ENCODE data around the gene RPH3AL. TPM values are rescaled to one million over a fixed set of nuclear protein-coding genes. Genes with fewer than 3 reads are reported as not detected.
"Not testable (repeated sequence)": the region's sequence is repeated elsewhere in the genome, so short reads cannot be mapped to it uniquely, and the experiment has no call there.

The RPH3AL gene
- total RNA-seq, 1 donor from 2014 or later, result 45.6 TPM

DNA sequence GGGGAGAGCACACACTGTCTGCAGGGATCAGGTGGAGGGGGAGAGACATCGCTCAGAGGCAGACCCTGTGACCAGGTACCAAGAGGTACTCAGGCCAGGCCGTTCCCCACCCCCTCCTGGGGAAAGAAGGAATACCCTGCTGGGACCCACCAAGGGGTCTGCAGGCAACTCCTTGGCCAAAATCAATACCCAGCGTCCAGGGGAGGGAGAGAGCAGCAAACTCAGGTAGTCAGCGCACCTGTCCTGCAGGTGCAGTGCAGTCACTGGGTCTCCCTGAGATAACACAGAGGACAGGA is 113.7 kb downstream of the RPH3AL start:
- DNase-seq (ENCODE audit: low spot score), result no peak

DNA sequence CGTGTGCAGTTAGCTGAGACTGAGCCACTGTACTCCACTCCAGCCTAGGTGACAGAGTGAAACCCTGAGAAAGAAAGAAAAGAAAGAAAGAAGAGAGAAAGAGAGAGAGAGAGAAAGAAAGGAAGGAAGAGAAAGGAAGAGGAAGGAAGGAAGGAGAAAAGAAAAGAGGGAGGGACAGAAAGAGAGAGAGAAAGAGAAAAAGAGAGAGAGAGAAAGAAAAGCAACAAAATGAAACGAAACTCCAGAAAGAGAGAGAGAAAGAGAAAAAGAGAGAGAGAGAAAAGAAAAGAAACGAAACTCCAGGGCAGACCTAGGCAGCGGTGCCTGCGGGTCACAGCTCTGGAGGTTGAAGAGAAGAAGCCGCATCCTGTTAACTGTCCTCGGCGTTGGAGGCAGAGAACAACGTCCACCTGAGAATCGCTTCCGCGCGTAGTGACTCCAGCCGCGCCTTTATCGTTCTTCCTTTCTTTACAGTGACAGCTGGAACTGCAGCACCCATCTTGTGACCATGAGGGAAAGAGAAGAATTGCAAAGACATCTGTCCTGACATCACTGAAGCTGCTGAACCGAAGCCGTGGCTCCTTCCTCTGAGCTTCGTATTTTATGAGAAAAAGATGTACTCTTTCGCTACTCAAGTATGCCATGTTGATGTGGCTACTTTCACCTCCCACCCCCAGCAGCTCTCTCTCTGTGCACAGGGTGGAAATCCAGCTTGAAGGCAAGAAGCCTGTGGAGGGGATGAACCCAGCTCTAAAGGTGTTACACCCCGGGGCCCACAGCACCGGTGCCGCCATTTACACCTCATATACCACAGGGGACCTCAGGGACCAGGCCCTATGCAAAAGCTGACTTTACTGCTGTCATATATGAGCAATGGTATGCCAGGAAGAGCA is 114.3 kb downstream of the RPH3AL start:
- peak; percentile 32 for DNase-seq (ENCODE audit: low spot score)

DNA sequence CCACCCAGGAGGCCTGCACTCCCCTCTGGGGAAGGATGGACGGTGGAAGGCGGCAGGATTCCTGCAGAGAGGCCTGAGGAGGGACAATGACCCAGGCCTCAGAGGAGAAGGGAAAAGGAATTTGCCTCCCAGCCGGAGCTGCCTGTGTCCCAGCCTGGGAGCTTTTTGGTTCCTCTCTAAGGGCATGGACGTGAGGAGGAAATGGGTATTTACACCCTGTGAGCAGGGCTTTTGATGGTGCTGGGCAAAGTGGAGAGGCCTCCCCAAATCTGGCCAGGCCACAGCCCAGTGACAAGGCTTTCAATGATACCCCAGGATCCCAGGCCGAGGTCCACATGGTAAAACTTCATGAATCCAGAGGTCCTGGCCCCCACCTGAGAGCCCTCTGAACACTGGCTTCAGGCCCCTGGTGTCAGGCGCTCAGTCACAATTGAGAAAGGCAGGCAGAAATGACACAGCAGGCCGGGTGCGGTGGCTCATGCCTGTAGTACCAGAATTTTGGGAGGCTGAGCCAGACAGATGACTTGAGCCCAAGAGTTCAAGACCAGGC is 115.1 kb downstream of the RPH3AL start:
- peak; percentile 18 for DNase-seq (ENCODE audit: low spot score)

DNA sequence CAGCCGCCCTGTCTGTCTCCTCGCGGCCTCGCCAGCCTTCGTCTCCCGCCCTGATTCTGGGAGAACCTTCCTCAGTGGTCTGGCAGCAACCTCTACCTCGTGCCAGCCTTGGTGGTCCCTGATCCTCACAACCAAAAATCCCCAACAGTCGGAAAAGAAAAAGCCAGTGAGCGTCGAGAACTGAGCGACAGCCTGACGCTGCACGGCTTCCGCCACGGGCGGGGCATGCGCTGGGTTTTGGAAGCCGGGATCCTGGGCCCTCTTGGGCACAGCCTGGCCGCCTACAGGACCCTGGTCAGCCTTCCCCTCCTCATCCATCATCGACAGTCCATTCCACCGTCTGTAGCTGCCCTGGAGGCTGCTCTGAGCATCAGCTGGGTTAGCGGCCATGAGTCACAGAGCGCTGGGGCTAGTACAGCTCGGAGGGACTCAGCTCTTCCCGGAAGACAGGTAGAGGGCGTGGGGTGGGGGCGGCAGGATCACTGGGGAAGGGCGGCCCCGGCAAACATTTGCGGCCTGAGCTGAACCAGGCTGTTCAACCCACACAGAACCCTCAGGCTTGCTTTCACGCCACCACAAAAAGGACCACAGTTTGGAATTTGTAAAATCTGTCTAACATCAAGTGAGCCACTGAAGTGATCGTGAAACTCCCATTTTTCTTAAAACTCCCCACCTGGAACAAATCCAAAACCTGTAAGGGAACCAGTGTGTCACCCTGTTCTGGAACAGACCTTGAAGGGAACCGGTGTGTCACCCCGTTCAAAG is 115.8 kb downstream of the RPH3AL start:
- DNase-seq (ENCODE audit: low spot score), result no peak

DNA sequence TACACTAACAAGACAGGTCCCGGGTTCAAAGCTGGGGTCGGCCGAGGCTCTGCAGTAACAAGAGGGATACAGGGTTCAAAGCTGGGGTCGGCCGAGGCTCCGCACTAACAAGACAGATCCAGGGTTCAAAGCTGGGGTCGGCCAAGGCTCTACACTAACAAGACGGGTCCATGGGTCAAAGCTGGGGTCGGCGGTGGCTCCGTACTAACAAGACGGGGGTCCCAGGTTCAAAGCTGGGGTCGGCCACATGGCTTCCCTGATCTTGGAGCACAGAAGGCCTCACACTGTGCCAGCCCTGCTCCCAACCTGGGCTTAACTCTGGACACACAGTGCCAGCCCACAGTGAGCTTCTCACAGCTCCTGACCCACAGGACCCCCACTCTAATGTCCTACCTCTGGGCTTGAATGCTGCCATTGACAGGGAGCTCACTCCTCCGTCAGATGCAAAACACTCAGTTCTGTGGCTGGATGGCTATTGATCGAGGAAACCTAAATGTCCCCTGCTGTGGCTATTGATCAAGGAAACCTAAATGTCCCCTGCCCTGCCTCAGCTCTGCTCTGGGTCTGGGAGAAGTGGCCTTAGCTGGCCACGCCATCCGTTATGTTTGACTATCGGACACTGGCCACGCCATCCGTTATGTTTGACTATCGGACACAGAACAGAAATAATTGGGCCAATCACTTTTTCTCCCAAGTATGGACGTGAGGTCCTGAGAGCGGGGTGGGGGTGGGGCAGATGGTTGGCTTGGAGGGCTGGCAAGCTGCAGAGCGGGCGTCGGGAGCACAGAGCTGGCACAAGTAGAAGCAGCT is 116.6 kb downstream of the RPH3AL start:
- no peak for DNase-seq (ENCODE audit: low spot score)

DNA sequence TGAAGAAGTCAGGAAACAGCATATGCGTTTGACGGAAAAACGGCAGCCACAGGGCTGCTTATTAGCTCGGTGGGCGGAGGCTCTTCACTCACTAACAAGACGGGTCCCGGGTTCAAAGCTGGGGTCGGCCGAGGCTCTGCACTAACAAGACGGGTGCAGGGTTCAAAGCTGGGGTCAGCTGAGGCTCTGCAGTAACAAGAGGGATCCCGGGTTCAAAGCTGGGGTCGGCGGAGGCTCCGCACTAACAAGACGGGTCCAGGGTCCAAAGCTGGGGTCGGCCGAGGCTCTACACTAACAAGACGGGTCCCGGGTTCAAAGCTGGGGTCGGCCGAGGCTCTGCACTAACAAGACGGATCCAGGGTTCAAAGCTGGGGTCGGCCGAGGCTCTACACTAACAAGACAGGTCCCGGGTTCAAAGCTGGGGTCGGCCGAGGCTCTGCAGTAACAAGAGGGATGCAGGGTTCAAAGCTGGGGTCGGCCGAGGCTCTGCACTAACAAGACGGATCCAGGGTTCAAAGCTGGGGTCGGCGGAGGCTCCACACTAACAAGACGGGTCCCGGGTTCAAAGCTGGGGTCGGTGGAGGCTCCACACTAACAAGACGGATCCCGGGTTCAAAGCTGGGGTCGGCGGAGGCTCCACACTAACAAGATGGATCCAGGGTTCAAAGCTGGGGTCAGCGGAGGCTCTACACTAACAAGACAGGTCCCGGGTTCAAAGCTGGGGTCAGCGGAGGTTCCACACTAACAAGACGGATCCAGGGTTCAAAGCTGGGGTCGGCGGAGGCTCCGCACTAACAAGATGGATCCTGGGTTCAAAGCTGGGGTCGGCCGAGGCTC is 117.4 kb downstream of the RPH3AL start:
- DNase-seq (ENCODE audit: low spot score), result not testable (repeated sequence)

DNA sequence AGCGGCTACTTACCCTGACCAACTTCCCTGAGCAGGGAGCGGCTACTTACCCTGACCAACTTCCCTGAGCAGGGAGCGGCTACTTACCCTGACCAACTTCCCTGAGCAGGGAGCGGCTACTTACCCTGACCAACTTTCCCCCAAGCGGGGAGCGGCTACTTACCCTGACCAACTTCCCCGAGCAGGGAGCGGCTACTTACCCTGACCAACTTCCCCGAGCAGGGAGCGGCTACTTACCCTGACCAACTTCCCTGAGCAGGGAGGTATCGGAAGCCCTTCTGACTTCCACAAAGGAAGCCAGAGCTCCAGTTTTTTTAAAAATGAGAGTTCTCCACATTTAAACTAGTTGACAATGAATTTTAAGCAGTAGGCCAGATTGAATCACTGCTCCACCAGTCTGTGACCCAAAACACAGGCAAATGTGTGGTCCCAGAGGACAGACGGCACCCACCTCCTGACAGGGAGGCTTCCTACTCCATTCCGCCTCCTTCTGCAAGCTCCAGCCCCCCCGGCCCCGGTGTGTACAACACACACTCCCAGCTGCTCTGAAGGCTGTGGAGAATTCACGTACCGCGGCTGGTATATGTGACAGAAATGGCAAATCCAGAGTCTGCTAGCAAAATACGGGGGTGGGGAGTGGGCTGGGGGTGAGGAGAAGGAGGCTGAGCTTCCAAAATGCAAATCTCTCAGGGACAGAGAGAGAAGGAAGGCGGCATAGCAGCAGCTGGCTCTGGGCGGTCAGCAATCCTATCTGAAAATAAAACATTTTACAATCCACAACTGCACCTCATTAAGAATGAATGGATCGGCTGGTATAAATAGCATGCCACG is 118.2 kb downstream of the RPH3AL start:
- DNase-seq (ENCODE audit: low spot score), result peak; percentile 30

DNA sequence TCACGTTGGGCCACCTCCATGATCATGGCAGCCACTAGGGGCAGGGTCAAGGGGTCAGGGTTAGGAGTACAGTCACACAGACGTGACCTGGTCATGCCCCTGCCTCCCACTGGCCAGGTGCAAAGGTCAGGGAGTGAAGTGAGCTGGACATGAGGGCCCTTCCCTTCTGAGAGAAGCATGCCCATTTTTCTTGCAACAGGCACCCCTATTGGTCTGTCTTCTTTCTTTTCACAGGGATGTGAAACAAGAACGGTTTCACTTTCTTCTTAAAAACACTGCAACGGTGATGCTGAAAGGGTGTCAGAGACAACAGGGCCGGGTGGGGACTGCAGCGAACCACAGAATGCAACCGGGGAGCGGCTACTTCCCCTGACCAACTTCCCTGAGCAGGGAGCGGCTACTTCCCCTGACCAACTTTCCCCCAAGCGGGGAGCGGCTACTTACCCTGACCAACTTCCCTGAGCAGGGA is 119.1 kb downstream of the RPH3AL start:
- peak; percentile 42 for DNase-seq (ENCODE audit: low spot score)

DNA sequence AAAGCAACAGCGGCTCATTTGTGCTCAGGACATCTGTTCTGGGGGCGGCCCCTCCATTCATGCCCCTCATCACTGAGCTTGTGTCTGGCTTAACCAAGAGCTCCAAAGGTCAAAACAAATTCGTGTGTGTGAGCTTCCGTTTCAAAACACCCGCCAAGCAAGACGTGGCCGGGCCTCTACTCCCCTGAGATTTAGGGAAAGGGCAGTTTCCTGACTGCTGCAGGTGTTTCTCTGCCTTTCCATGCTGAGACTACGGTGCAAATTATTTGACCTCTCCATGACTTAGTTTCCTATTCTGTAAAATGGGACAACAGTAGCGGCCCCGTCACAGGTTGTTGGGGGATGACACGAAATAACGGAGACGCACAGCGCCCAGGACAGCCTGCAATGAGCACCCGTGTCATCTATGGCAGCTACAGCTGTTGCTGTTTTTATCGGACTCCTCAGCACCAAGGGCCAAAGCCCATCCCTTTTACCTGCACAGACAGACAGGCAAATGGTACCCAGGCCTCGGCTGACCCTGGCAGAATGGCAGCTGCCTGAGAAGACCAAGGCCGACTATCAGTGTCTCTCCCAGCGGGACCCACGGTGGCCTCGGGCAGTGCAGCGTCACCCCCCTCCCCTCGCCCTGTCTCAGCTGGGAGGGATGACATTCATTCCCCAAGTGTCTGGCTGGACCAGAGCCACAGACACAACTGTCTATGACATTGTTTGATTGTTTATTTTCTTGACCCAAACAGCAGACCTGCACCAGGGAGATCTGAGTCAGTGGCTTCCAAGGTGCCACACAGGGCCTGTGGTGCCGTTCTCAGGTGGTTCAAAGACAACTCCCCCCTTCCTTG is 120.4 kb downstream of the RPH3AL start:
- DNase-seq (ENCODE audit: low spot score), result peak; percentile 42

DNA sequence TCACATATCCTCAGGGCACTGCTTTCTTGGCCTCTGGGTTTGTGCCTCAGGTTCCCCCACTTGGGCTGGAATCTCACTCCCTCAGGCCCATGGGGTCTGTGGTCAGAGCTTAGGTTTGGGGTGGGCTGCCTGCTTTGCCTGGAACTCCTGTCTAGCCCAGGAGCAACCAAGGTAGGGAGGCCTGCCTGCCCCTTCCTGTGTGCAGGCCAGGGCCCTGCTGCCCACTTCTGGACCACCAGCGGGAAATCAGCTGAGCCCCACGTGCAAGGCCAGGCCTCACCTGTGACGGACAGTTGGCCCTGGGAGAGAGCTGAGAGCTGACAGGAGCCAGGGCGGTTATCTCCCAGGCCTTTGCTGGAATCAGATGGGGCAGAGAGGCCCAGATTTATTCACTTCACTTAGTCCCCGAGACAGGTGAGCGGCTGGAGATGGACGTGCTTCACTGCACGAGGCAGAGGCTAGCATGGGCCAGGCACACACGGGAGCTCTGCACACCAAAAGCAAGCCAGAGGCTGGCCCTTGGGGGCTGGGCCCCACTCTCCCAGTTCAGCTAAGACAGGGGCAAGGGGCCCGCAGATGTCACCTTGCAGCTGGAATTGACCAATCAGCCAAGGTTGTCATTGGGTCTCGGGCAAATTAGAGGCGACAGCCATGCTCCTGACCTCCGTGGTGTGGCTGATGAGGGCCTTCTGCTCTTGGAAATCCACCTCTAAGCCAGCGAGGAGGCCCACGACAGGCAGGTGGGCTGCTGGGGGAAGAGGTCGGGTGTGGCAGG is 121.2 kb downstream of the RPH3AL start:
- DNase-seq (ENCODE audit: low spot score), result no peak

DNA sequence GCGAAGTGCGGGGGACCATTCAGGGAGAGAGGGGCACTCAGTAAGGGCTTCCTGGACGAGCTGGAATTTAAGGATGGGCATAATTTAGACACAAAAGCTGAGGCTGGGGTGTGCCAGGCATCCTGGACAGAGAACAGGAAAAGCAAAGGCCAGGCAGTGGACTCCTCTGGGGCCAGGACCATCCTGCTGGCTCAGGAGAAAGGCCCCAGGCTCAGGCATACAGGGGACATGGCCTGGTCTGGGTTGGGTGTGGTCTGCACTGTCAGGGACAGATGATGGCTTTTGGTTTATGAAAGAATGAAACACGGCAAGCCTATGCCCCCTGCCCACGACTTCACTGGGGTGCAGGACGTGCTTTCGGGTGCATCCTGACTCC is 122.2 kb downstream of the RPH3AL start:
- DNase-seq (ENCODE audit: low spot score), result no peak

DNA sequence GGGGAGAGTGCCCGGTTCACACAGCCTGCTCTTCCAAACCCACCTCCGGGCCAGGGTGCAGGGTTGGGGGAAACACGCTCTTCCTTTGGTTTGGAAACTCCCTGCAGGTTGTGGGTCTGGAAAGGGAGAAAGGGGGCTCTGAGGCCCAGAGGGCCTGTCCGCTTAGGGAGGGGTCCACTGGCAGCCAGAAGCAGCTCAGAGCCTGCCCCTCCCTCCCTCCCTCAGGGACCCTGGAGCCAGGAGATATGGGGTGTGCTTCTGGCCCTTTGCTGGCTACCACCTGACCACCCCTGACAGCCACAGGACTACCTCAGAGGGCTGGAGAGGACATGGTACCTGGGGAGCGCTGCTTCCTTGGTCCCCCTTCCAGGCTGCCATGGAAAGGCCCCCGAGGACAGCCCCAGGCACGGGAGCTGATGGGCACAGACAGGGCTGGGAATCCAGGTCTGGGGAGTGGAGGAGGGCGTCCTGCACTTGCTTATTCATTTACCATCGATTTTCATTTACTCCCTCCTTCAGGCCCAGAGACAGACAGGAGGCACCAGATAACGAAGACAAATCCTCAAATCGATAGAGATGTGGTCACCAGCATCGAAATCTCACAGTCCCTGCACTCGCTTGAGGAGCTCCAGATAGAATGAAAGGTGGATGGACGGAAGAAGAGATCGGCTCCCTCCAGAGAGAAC is 122.8 kb downstream of the RPH3AL start:
- no peak for DNase-seq (ENCODE audit: low spot score)

DNA sequence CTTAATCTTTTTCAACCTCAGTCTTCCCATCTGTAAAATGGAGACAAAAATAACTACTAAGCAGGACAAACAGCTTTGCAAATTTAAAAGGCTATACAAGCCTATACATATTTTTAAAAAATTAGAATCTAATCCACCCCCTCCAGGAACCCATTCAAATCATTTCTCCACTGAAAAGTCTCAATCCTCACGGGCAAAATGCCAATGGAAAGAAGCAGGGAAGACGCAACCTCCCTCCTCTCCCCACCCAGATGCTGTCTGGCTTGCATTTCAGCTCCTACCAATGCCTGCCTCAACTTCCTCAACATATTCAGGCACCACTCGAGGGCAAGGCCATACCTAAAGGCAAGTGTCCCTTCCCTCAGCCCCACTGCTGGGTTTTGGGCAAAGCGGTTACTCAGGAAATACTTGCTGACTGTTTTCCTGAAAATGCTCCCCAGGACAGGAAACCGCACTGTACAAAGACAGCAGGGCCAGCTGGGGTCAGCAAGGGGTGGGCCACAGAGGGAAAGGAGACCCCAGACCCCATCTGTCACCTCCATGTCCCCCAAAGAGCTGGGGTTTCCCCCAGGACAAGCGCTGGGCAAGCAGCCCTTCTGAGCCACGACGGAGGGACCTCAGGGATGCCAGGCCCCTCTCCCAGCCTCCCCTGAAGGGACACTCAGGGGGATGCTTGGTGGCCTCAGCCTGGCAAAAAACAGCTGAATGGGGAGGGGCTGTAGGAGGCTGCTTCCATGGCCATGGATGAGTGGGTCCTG is 123.5 kb downstream of the RPH3AL start:
- no peak for DNase-seq (ENCODE audit: low spot score)

DNA sequence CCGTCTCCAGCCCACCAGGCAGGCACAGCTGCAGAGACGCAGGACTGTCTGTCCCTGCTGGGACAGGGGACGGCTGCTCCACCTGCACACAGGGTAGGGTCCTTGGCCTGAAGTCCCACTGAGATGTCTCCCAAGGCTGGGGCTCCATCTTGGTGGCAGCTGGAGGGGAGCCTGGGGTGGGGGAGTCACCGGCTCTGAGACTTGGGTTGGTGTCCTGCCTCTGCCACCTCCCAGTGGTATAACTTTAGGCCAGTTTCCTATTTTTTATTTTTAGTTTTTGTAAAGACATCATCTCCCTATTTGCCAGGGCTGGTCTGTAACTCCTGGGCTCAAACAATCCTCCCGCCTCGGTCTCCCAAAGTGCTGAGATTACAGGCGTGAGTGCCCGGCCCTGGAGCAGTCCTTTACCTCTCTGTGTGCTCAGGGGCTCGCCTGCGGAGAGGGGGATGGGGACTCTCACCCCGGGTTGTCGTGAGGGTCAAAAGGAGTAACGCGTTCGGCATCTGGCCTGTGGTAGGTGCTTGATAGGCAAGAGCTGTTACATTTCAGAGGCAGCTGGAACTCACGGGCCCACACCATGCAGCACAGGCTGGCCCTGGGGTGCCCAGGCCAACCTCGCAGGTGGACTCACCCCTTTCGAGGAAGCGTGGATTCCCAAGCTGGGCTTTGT is 124.5 kb downstream of the RPH3AL start:
- DNase-seq (ENCODE audit: low spot score), result no peak

DNA sequence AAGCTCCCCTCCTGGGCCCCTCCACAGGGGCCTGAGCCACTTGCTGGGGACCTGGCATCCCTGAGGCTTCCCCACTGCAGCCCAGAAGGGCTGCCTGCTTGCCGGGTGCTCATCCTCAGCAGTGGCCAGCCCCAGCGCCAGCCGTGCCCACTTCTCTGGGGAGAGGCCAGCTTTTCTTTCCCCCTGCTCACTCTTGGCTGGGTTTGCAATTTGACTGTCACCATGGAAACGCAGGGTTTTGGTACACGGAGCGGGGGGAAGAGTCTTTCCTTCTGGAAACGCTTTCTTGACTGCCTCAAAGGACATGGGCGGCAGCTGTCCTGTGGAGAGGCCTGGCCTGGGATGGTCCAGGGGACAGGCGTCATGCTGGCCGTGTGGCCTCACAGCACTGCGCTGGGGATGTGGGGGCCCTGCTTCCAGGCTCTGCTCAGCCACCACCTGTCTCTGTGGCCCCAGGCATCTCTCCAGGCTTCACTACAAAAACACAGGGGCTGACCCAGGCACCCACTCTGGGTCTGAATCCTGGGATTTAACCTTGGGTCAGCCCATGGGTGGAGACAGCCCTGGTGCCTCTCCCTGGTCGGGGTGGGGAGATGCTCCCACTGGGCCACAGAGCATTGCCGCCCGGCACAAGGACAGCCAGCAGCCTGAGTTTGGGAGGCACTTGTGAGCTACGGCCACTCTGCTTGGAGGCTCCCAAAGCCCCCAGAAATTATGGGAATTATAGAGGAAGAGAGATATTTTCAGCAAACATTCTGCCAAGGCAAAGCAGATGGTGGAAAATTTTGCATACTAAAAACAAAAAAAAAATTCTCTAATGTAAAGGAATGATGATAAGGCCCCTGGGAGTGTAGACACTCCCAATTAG is 125.3 kb downstream of the RPH3AL start:
- no peak for DNase-seq (ENCODE audit: low spot score)

Measured in ureter (tissue), 1 donor.